Breast epithelium (tissue), 4 donors: Measurements from ENCODE around the gene GNPTG. TPM values are rescaled to one million over a fixed set of nuclear protein-coding genes. Genes with fewer than 3 reads are reported as not detected.

Experiments
- DNase-seq, 2 donors: peaks; one replicate each; pipeline ENCODE4 v3.0.0-alpha.2; 2019; ENCODE audit warnings: low spot score in 2 of 2
- H3K27ac ChIP-seq, 2 donors: fragments of 200-600 bp; sonication (generic) in 1 of 2; one replicate each; pipeline ENCODE4 v1.5.1; 2016 to 2019; ENCODE audit warnings: mild to moderate bottlenecking in 1 of 2
- H3K27me3 ChIP-seq, 2 donors: fragments of 200-600 bp; sonication (generic) in 1 of 2; one replicate each; pipeline versions ENCODE4 v1.5.1 to v1.6.0; 2017 to 2019; ENCODE audit warnings: control low read depth in 1 of 2, mild to moderate bottlenecking in 1 of 2
- H3K36me3 ChIP-seq: fragments of 200-600 bp; one replicate; pipeline ENCODE4 v1.5.1; 2019
- H3K4me1 ChIP-seq, 2 donors: fragments of 200-600 bp; sonication (generic); one replicate each; pipeline ENCODE4 v1.5.1; 2016 to 2019; ENCODE audit warnings: control low read depth in 1 of 2
- H3K4me3 ChIP-seq, 3 donors: fragments of 200-600 bp; sonication (generic); 1 replicate in 2 of 3; 2 replicates in 1 of 3; pipeline ENCODE4 v1.5.1; 2016 to 2019; ENCODE audit warnings: mild to moderate bottlenecking in 3 of 3, moderate library complexity in 2 of 3
- H3K9me3 ChIP-seq, 2 donors: fragments of 200-600 bp; sonication (generic) in 1 of 2; one replicate each; pipeline ENCODE4 v1.5.1; 2016 to 2019; ENCODE audit warnings: control low read depth in 1 of 2
- CTCF ChIP-seq, 3 donors: fragments of 450-650 bp; IDR thresholded peaks; one replicate each; pipeline ENCODE4 v1.5.1; 2016 to 2017; ENCODE audit warnings: antibody characterized with exemption in 3 of 3, mild to moderate bottlenecking in 3 of 3, moderate library complexity in 3 of 3
- POLR2A ChIP-seq: fragments of 450-650 bp; IDR thresholded peaks from one replicate; pipeline ENCODE4 v1.6.1; 2016; ENCODE audit warnings: antibody characterized with exemption, mild to moderate bottlenecking, moderate library complexity
- POLR2AphosphoS5 ChIP-seq, 3 donors: sonication (generic); formaldehyde crosslinking; IDR thresholded peaks; one replicate each; pipeline ENCODE4 v1.6.1; 2017; ENCODE audit warnings: antibody characterized with exemption in 3 of 3
- intact Hi-C: fragments of 100-400 bp; cut with DNase I; formaldehyde crosslinking; loops from one replicate; pipeline ENCODE4 v1.15.1; 2023; ENCODE audit warnings: low total_unique reads
- total RNA-seq, 3 donors: library from RNA; depleted of rRNA; stranded (reverse); fragments of >200 nt; gene quantifications; one replicate each; pipeline ENCODE4 v1.1.0, GENCODE V29; 2016

Gene GNPTG
- total RNA-seq, 3 donors from 2014 or later, result 50.5 to 89.3 (median 58.4) TPM

- Histone ChIP-seq H3K27ac (no peak overlapping the region), H3K4me3 (no peak overlapping the region), H3K36me3 (no peaks in the 10 kb centered on the region), H3K4me1 (peaks cover 3 to 8% of the 10 kb centered on the region in 2 donors), H3K9me3 (no peaks in the 10 kb centered on the region), H3K27me3 (no peaks in the 10 kb centered on the region)
- intact Hi-C loops, result no loop called here
- DNase-seq, result no peak
- no peak for TF ChIP-seq POLR2A
- TF ChIP-seq POLR2AphosphoS5 (IDR thresholded peaks at IDR 0.05), result no peak
- TF ChIP-seq CTCF (IDR thresholded peaks at IDR 0.05), result no peak
Observed at GRCh38 chr16:1355591-1355990, 3.9 kb downstream of the GNPTG start.

GRCh38 chr16:1356061-1356900, 4.5 kb downstream of the GNPTG start:
- TF ChIP-seq POLR2A, result no peak
- TF ChIP-seq CTCF (IDR thresholded peaks at IDR 0.05), result no peak
- no peak for TF ChIP-seq POLR2AphosphoS5 (IDR thresholded peaks at IDR 0.05)
- Histone ChIP-seq H3K27ac (no peak overlapping the region), H3K4me3 (no peak overlapping the region), H3K4me1 (peaks cover 3 to 6% of the 10 kb centered on the region in 2 donors), H3K36me3 (no peaks in the 10 kb centered on the region), H3K9me3 (no peaks in the 10 kb centered on the region), H3K27me3 (no peaks in the 10 kb centered on the region)
- no peak for DNase-seq
- intact Hi-C loops, result no loop called here

GRCh38 chr16:1357906-1358566, 6.3 kb downstream of the GNPTG start:
- Histone ChIP-seq H3K4me1 (no peaks in the 10 kb centered on the region), H3K27ac (no peak overlapping the region), H3K4me3 (no peak overlapping the region), H3K36me3 (peaks cover 8% of the 10 kb centered on the region), H3K27me3 (no peaks in the 10 kb centered on the region), H3K9me3 (no peaks in the 10 kb centered on the region)
- TF ChIP-seq POLR2A (no peak), POLR2AphosphoS5 (IDR thresholded peaks at IDR 0.05) (no peak), CTCF (IDR thresholded peaks at IDR 0.05) (no peak)
- DNase-seq, result no peak
- intact Hi-C loops, result loop anchor here (2.0 kb wide), 1 partner anchor 23 kb away; no protein-coding TSS in a partner anchor

GRCh38 chr16:1361685-1362360, 10.1 kb downstream of the GNPTG start:
- H3K27ac ChIP-seq, result no peak overlapping the region
- intact Hi-C loops, result no loop called here
- peaks cover 19% of the 10 kb centered on the region for H3K36me3 ChIP-seq
- DNase-seq, result no peak
- no peaks in the 10 kb centered on the region for H3K9me3 ChIP-seq
- H3K4me1 ChIP-seq, result no peaks in the 10 kb centered on the region
- H3K27me3 ChIP-seq, result no peaks in the 10 kb centered on the region
- TF ChIP-seq CTCF (IDR thresholded peaks at IDR 0.05) (no peak), POLR2A (no peak), POLR2AphosphoS5 (IDR thresholded peaks at IDR 0.05) (no peak)
- H3K4me3 ChIP-seq, result no peak overlapping the region
